Osteocyte (in vitro differentiated cells): ENCODE data around the gene SOAT2. TPM values are rescaled to one million over a fixed set of nuclear protein-coding genes. Genes with fewer than 3 reads are reported as not detected.

Experiments used
- DNase-seq: peaks from one replicate; pipeline ENCODE4 v3.0.0; 2021; ENCODE audit warnings: mixed read lengths; ENCODE audit not compliant: unreplicated experiment; ENCODE audit errors: extremely low spot score
- H3K27ac Mint-ChIP-seq: one replicate; pipeline ENCODE4 v1.8.0; 2021; ENCODE audit warnings: mild to moderate bottlenecking, mixed read lengths; ENCODE audit not compliant: unreplicated experiment
- H3K27me3 Mint-ChIP-seq: one replicate; pipeline ENCODE4 v1.8.0; 2021; ENCODE audit warnings: mixed read lengths; ENCODE audit not compliant: unreplicated experiment
- H3K36me3 Mint-ChIP-seq: one replicate; pipeline ENCODE4 v1.8.0; 2021; ENCODE audit warnings: mixed read lengths; ENCODE audit not compliant: unreplicated experiment
- H3K4me1 Mint-ChIP-seq: one replicate; pipeline ENCODE4 v1.8.0; 2021; ENCODE audit warnings: mixed read lengths; ENCODE audit not compliant: unreplicated experiment
- H3K4me3 Mint-ChIP-seq: one replicate; pipeline ENCODE4 v1.8.0; 2021; ENCODE audit warnings: mild to moderate bottlenecking, moderate library complexity, mixed read lengths; ENCODE audit not compliant: unreplicated experiment
- H3K9me3 Mint-ChIP-seq: one replicate; pipeline ENCODE4 v1.8.0; 2021; ENCODE audit warnings: mixed read lengths; ENCODE audit not compliant: unreplicated experiment
- CTCF ChIP-seq: fragments of 200-600 bp; sonication (generic); IDR thresholded peaks from 2 replicates; pipeline ENCODE4 v1.5.0; 2021; ENCODE audit warnings: antibody characterized with exemption, mild to moderate bottlenecking, moderate library complexity
- total RNA-seq: library from RNA; stranded (reverse); gene quantifications from 2 replicates; pipeline ENCODE4 v1.2.1, GENCODE V29; 2021

Gene SOAT2
- total RNA-seq, 1 donor from 2014 or later, result not detected

DNA sequence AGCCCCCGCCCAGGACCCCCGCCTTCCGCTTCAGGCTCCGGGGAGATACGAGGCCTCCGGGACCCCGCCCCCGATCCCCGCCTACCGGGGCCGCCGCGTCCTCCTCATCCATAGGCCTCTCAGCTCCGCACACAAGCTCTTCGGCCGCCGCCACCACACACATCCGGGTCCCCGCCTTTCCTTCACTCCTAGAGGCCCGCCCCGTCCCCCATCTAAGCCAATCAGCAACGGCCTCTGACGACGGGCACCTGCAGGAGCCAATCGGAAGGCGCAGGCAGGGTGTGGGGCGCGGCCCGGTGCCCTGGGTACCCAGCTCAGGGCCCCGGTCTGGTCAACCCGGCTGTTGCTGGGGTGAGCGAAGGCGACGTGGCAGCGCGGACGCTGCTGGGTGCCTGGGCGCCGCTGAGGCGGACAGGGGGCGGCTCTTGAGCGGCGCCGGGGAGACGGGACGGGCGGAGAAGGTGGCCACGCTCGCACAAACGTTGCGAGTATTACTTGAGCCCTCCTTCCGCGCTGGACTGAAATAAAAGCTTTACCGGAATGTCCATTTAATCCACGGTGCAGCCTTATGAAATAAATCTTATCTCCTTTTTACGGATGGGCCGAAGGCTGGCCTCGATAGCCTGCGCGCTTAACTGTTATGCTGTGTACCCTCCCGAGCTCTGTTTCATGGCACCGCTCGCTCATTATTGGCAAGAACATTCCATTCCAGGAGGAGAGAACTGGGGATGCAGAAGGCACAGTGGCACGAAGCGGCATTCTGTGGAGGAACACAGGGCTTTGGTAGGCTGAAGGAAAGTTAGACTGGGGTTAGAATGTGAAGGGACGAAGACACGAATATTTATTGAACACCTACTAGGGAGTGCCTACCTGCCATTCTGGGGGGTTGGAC is 23.8 kb upstream of the SOAT2 start, which contains the start of gene SPRYD3:
TSS of gene SPRYD3 (minus strand) at position 165 of the 892 bp plus-strand sequence. CDS start at position 108, 57 bp downstream.
- TF ChIP-seq CTCF, result no peak
- H3K4me1 Mint-ChIP-seq, result peaks cover 26% of the 10 kb centered on the region

DNA sequence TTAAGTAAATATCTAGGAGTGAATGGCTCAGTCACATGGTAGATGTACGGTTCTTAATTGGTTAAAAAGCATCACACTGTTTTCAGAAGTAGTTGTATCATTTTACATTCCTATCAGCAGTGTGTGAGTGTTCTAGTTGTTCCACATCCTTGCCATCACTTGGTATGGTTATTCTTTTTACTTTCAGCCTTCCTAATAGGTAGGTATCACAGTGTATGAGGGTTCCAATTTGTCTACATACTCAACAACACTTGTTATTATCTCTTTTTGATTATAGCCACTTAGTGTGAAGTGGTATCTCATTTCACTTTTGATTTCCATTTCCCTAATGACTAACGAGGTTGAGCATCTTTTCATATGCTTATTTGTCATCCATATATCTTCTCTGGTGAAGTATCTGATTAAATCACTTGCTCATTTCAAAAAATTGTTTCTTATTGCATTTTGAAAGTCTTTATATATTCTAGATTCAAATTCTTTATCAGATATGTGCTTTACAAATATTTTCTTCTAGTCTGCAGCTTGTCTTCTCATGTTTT is 20.6 kb upstream of the SOAT2 start:
- Mint-ChIP-seq H3K9me3 (no peaks in the 10 kb centered on the region), H3K36me3 (no peaks in the 10 kb centered on the region), H3K4me1 (peaks cover 32% of the 10 kb centered on the region), H3K27me3 (peaks cover 4% of the 10 kb centered on the region), H3K27ac (no peak overlapping the region), H3K4me3 (no peak overlapping the region)
- no peak for TF ChIP-seq CTCF
- no peak for DNase-seq

More for the DNA sequence above, 23.8 kb upstream of the SOAT2 start, which contains the start of gene SPRYD3:
- Mint-ChIP-seq H3K36me3 (peaks cover 16% of the 10 kb centered on the region), H3K4me3 (peak within 1 kb of the TSS; percentile 88), H3K9me3 (no peaks in the 10 kb centered on the region), H3K27me3 (no peaks in the 10 kb centered on the region), H3K27ac (peak within 1 kb of the TSS; percentile 97)
- peak; percentile 99 for DNase-seq

- no peak for TF ChIP-seq CTCF
- Mint-ChIP-seq H3K27me3 (peaks cover 7% of the 10 kb centered on the region), H3K36me3 (peaks cover 1% of the 10 kb centered on the region), H3K9me3 (no peaks in the 10 kb centered on the region), H3K27ac (no peak overlapping the region), H3K4me1 (peaks cover 14% of the 10 kb centered on the region), H3K4me3 (no peak overlapping the region)
- no peak for DNase-seq
Measured at GRCh38 chr12:53086361-53086760, 16.9 kb upstream of the SOAT2 start.

DNA sequence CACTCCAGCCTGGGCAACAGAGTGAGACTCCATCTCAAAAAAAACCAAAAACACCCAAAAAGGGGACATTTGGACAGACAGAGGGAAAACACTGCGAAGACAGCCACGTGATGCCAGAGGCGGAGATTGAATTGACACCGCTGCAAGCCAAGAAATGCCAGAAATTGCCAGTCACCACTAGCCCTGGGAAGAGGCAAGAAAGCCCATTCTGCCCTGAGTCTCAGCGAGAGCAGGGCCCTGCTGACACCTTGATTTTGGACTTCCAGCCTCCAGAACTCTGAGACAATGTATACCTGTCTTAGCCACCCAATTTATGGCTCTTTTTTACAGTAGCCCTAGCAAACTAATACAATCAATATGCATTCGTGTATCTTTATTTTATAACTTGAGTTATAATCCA is 13.2 kb upstream of the SOAT2 start:
- H3K36me3 Mint-ChIP-seq, result peaks cover 1% of the 10 kb centered on the region

More for the DNA sequence above, 13.2 kb upstream of the SOAT2 start:
- no peaks in the 10 kb centered on the region for H3K9me3 Mint-ChIP-seq
- DNase-seq, result no peak
- H3K4me3 Mint-ChIP-seq, result no peak overlapping the region
- no peak for TF ChIP-seq CTCF
- peaks cover 7% of the 10 kb centered on the region for H3K27me3 Mint-ChIP-seq
- peaks cover 15% of the 10 kb centered on the region for H3K4me1 Mint-ChIP-seq
- no peak overlapping the region for H3K27ac Mint-ChIP-seq
